ENCODE data around the gene SCG3. TPM values are rescaled to one million over a fixed set of nuclear protein-coding genes. Genes with fewer than 3 reads are reported as not detected.

SCG3 gene
- total RNA-seq, 1 donor from 2014 or later: 0.05 TPM

GRCh38 chr15:51758645-51759044 is 77.3 kb downstream of the SCG3 start:
- DNase-seq (ENCODE audit: low read depth): no peak

DNA sequence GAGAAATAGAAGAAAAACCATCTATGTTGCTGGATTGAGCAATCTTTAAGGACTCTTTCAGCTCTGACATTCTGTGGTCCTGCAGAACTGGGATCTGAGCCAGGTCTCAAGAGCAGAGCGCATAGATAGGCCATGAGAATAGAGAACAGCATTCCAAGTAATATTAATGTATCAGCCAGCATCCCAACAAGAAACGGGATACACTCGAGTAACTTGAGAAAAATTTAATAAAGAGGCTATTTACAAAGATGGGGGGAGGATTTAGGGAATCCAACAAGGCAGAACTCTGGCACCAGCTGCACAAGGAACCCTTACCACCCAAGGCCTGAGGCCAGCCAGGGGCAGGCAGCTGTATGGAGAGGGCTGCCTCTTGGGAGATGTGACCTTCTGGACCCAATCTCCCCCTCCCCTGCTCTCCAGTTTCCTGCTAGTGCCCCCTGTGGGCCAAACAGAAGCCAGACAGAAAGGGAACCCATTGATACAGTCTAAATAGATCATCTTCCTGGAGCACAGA is 78.3 kb downstream of the SCG3 start:
- DNase-seq (ENCODE audit: low read depth): peak; percentile 82

DNA sequence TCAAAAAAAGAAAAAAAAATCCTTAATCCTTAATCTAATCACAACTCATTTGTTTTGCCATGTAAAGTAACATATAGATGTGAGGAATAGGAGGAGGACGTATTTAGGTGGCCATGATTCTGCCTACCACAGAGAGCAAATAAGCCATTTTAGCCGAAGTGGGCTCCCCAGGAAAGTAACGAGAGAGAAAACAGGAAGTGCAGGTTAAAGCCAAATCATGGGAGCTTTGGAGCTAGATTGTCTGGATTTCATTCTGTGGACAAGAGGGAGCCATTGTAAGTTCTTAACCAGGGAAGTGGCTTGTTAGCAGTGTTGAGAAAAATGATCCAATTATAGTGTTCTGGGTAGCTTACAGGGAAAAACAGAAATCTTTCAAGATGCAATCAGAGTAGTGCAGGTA is 79.5 kb downstream of the SCG3 start:
- no peak for DNase-seq (ENCODE audit: low read depth)

DNA sequence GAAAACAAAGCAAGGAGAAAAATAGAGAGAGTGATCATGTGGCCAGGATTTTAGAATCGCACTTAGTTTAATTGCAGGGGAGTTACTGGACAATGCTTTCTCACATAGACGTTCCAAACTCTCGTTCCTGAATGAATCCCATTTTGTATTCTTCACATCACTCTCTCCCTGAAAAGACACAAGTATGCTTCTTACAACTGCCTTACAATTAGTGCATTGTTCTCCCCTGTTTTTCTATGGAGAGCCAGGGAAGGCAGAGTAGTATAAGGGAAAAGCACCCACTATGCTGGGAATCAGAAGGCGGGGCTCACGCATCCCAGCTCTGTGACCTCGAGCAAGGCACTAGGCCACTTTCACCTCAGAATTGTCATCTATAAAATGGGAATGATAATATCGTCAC is 84.4 kb downstream of the SCG3 start:
- no peak for DNase-seq (ENCODE audit: low read depth)

DNA sequence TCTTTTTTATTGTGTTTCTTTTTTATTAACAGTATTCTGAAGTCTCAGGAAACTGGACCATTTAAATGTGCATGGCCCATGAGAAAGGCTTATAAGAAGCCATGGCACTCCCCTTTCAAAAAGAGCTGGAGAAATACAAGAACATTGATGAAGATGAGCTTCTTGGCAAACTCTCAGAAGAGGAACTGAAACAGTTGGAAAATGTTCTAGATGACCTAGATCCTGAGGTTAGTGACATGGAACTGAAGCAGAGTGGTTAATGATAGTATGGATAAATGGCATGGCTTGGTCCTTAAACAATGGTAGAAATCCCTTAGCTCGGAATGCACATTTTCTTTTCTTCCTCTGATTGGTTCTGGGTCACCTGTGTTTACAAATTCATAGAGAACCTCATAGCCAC is 85.0 kb downstream of the SCG3 start:
- DNase-seq (ENCODE audit: low read depth): no peak

DNA sequence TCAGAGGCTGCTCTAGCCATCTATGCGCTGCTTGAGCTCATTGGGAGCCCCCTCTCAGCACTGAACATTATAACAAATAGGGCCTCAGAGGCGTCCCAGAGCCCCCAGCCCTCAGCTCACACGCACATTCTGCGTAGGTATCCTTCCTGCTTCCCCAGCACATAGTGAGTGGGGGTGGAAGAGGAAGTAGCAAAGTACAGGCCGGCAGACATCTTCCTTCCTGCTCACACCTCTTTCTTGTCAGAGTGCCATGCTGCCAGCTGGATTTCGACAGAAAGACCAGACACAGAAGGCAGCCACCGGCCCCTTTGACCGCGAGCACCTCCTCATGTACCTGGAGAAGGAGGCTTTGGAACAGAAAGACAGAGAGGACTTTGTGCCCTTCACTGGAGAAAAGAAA is 86.7 kb downstream of the SCG3 start:
- no peak for DNase-seq (ENCODE audit: low read depth)

Other genes with a start within 250 kb of the SCG3 start
- 13.9 and 25.9 TPM in 2 replicates for gene DMXL2, start 58.7 kb upstream of the SCG3 start, total RNA-seq
- 7.5 and 10.6 TPM in 2 replicates for gene LYSMD2, start 56.2 kb downstream of the SCG3 start, total RNA-seq
- 1.7 and 3.8 TPM in 2 replicates for gene TMOD2, start 70.1 kb downstream of the SCG3 start, total RNA-seq
- 71.9 and 106 TPM in 2 replicates for gene TMOD3, start 148.2 kb downstream of the SCG3 start, total RNA-seq